HG02943 (cell line): ENCODE measurements around the gene CYB5R4.
A peak's percentile ranks its signal among the peaks of the same experiment; 100 is the strongest.

Source experiments
- ATAC-seq: cut with Tn5 transposase; IDR thresholded peaks from one replicate; pipeline ENCODE4 v1.9.1; 2021; ENCODE audit warnings: mild to moderate bottlenecking, low read depth, moderate library complexity; ENCODE audit not compliant: unreplicated experiment

Gene CYB5R4

DNA sequence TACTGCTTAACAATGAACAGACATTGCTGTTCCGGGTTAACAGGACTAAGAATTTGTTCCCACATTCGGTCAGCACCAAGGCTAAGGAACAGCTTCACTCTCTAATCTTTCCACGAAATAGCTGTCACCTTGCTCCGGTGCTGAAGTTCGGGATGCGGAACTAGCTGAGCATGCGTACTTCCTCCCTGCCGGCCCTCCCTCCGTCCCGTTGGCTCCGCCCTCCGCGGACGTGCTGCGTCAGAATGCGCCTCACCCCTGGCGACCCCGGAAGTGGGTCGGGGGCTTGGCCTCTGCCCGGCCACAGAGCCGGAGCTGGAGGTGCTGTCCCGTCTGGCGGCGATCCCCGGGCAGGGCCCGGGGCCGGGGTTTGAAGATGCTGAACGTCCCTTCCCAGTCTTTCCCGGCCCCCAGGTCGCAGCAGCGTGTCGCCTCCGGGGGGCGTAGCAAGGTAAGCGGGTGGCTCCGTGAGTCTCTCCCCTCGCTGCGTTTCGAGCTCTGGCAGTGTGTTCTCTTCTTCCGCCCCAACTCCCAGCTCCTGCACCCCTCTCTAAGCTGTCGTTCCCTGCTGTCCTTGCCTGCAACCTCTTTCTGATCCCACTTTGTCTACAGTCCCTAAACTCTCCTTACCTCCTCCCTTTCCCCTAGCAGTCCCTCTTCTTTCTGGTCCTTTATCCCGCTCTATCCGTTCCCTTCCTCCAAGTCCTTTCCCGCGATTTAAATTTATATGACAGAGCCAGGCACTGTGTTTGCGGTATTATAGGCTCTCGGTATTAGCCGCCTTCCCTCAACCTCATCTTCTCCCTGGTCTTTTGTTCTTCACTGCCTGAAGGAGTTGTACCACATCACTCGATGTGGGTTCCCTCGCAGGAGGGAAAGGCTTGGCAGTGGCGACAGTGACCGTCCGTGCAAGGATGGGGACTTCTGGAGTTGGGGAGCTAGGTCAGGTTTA is at the start of gene CYB5R4:
TSS of gene CYB5R4 (plus strand) at position 280 of the 949 bp plus-strand sequence. CDS start at position 374, 94 bp downstream.
- ATAC-seq: peak; percentile 98

DNA sequence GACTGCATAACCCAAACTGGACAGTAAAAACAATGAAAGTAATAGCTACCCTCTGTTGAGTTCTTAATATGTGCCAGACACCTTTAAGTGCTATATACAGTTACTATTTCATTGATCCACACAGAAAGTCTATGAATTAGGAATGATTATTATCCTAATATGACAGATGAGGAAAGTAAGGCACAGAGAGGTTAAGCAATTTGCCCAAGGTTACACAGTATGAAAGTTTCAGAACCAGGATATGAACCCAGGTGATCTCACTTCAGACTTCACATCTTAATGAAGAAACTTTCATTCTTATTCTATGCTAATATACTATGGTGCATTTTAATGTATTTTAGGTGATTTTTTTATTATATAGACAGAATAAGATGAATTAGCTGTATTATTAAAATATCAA is 46.9 kb upstream of the CYB5R4 start:
- ATAC-seq: no peak

DNA sequence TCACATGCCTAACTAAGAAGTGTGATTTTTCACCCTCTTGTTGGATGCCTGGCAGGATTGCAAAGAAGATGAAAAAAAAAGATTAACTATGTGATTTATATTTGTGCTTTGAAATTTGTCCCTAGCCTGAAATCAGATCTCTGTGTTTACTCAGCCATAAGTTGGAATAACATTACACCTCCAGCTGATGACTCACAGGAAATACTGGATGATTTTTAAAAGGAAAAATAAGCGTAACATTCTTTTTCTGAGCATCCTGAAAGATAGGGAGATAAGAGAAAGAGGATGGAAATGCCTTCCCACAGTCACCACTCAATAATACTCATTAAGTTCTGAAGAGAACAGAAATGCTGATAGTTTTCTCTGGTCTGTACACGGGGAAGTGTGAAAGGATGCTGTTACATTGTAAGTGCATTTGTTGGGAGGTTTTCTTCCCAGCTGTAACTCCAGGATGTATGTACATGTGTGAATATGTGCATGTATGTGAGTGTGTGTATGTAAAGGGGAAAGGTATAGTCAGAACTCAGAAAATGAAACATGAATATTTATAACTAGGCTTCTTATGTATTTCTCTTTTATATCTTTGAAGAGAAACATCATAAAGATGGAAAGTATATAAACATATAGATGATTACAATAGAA is 43.7 kb upstream of the CYB5R4 start:
- no peak for ATAC-seq

DNA sequence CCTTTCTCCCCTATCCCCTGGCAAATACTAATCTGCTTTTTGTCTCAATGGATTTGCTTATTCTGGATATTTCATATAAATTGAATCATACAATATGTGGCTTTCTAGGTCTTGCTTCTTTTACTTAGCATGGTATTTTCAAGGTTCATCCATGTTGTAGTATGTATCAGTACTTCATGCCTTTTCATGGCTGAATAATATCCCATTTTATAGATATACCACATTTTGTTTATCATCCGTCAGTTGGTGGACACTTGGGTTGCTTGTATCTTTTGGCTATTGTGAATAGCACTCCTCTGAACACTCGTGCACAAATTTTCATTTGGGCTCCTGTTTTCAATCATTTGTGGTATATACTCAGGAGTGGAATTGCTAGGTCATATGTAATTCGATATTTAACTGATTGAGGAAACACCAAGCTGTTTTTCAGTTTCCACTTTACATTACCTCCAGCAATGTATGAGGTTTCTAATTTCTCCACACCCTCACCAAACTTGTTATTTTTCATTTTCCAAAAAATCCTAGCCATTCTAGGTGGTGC is 36.8 kb upstream of the CYB5R4 start:
- ATAC-seq: no peak

DNA sequence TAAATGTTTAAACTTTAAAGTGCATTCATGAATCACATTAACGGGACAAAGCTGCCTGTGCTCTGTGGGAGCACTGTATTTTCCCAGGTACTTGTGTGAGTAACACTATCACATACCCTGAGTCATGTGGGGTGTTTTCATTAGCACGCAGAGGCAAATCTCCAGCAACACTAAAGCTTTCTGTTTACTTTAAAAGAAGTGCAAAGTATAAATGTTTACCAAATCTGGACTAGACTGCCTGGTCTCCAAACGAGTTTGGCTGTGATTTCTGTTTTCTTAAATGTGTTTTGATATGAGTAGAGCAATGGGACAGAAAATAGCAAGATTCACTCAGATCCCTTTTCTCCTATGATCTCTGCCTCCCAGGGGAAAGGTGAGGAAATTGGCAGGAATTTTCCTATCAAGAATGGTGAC is 35.1 kb upstream of the CYB5R4 start:
- ATAC-seq: no peak

DNA sequence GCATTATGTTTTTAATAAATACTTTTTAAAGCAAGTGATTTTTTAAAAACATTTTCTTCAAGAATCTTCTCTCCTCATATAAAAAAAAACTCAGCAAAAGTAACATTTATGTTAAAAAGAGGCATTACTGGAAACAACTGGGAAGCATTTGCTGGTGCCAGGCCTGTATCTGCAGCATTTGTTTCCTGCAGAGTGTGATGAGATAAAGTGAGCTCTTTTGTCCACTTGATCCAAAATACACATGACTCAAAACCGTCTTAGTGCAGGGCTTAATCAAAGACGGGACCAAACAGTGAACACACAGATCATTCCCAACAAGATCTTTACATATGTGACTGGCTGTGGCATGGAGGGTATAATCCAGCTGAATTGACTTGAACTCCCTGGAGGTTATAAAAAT is 34.7 kb upstream of the CYB5R4 start:
- ATAC-seq: no peak

DNA sequence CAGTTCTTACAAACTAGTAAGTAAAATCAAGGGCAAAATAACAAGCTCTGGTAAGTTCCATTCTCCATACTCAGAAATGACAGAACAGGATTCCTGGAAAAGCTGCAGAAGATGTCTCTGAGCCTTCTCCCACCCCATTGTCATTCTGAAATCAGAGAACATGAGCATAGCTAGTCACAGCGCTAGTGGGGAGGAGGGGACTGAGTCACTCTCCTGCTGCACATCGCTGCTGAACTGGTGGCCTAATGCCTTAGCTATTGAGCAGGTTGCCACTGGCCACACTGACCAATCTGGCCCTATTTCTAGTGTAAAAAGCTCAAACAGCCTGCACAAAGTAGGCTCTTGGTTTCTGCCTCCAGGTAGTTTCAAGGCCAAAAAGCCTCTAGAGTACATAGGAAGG is 32.4 kb upstream of the CYB5R4 start:
- no peak for ATAC-seq

GRCh38 chr6:83838727-83839126 is 20.8 kb upstream of the CYB5R4 start:
- ATAC-seq: no peak

DNA sequence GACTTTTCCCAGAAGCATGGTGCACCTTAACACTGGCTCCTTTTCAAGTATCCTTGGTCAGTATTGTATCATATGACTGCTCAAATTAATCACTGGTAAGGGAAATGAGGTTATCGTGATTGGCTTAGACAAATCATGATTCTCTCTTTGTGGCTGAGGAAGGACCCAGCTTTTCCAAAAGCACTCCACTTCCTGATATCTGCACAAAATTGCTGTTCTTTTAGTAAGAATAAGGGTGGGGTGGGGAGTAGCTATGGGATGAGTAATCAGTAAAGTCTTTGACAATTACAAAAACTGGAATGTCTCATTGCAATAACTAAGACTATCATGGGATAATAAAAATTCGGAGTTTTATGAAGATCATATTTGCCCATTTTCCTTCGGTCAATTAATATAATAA is 15.3 kb upstream of the CYB5R4 start:
- no peak for ATAC-seq

DNA sequence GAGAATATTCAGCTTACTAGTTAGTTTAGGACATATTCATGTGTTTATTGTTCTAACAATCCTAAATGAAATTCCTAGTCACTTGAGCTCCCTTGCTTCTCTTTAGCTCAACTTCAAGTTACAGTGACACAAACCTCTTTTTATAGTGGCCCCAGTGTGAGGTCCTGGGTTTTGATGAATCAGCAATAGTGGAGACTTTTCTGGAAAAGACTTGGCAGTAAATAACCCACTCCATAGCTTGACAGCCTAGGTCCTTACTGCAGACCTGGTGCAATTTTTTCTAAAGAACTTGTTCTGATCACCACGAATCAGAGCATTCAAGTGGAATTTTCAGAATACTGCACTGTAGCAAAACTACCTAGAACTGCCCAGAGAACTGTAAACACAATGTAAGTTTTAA is 13.2 kb upstream of the CYB5R4 start:
- no peak for ATAC-seq

DNA sequence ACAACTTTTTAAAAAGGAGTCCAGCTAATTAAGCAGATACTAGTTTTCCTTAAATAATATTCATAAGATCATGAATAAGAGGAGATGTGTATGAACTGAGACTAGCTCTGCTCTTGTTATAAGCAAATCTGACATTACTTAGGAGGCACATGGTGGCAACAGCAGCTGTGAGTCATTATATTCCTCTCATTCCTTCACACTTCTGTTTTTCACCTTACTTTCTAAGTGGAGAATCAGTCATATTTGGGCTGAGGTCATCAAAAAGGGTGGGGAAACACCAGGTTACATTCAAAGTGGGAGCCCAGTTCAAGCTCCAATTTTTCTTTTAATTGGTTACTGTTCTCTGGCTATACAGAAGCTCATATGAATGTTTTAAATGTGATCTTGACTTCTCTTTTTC is 12.3 kb upstream of the CYB5R4 start:
- no peak for ATAC-seq

DNA sequence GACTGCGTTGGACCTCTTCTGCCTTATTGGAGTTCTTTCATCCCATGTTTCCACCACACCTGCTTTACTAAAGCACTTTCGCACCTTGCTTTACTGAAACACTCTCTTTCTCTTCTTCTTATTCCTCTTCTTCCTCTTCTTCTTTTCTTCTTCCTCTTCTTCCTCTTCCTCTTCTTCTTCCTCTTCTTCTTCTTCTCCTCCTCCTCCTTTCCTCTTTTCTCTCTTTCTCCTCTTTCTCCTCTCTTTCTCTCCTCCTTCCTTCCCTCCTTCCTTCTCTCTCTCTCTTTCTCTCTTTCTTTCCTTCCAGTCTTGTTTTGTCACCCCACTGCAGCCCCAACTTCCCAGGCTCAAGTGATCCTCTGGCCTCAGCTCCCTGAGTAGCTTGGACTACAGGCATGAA is 10.4 kb upstream of the CYB5R4 start:
- no peak for ATAC-seq

DNA sequence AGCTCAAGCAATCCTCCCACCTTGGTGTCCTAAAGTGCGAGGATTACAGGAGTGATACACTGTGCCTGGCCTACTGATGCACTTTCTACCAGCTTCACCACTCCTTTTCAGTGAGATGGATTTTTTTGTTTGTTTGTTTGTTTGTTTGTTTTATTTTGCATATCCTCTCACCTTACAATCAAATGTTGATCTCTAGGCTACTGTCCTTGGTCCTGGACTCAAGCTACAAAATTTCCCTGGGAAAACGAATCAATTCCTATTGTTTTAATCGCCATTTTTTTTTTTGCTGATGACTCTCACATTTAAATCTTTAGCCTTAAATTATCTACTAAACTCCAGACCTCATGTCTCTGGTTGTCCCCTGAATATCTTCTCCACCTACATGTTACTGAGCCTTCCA is 9.9 kb upstream of the CYB5R4 start:
- ATAC-seq: no peak

- no peak for ATAC-seq
Measured at GRCh38 chr6:83852528-83853177, 6.8 kb upstream of the CYB5R4 start.

GRCh38 chr6:83853178-83854000 is 6.1 kb upstream of the CYB5R4 start, which contains the start of gene RIPPLY2:
Gene RIPPLY2 (plus strand): TSS chr6:83853360. CDS start chr6:83853417, 57 bp downstream.
- ATAC-seq: no peak

GRCh38 chr6:83854001-83854501 is 5.4 kb upstream of the CYB5R4 start:
- ATAC-seq: no peak

- ATAC-seq: no peak
Measured at GRCh38 chr6:83854766-83855165, 4.7 kb upstream of the CYB5R4 start.

DNA sequence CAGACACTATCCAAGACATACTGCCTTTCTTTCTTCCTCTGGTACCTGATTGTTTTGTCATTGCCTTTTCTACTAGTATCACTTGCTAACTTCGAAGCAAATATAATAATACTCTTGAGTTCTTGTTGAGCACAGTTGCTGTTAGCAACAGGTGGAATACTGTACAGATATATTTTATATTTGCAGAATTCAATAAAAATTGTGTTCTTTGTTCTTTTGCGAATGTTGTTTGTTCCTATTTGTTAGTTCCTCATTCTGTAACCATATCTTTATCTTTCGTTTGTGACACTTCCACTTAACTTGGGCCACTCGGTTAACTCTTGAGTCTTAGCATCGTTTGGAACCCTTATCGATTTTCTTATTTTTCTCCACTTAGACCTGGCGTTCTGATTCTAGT is 868 bp downstream of the CYB5R4 start:
- ATAC-seq: no peak

DNA sequence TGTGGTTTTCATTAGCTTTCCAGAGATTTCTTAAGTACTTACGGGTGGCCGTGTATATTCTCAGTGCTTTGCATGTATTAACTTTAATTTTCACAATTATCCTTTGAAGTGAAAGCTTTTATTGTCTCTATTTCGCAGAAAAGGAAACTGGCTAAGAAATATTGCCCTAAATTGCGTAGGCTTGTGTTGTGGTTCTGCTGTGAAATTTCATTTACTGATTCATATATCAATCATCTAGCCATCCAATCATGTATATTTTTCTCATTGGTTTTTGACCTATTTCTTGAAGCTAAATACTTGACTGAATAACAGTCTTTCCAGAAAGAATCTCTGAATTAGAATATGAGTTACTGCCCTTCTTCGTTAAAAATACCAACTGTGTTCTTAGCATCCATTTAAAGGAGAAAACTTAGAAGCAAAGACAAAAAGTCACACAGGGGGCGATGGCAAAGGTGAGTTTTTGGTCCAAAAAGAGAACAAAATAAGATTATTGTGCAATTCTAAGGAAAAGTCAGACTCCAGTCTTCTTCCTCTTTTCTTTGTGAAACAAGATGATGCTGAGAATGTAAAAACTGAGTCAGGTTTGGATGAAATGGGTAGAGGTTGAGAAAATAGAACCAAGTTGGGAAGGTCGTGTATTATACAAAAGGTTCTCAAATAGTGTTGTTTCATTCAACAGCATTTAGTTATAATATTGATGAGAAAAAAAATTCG is 1.4 kb downstream of the CYB5R4 start:
- no peak for ATAC-seq
